Osteoblast (primary cell): ENCODE measurements around the gene DEFB124. TPM values are rescaled to one million over a fixed set of nuclear protein-coding genes. Genes with fewer than 3 reads are reported as not detected.
"Not testable (repeated sequence)": the region's sequence is repeated elsewhere in the genome, so short reads cannot be mapped to it uniquely, and the experiment has no call there.

Experiments
- DNase-seq: peaks from one replicate; pipeline ENCODE4 v3.0.0; 2011; ENCODE audit warnings: low spot score, mixed read lengths; ENCODE audit not compliant: insufficient read length; ENCODE audit errors: missing footprints
- H2AFZ ChIP-seq: 2 replicates; pipeline ENCODE4 v1.6.0; 2011; ENCODE audit warnings: mild to moderate bottlenecking, low read length
- H3K27ac ChIP-seq: 2 replicates; pipeline ENCODE4 v1.5.1; 2011; ENCODE audit warnings: mild to moderate bottlenecking, low read depth, low read length, moderate library complexity
- H3K27me3 ChIP-seq: 2 replicates; pipeline ENCODE4 v1.6.0; 2012; ENCODE audit warnings: mild to moderate bottlenecking, control low read depth, inconsistent platforms, low read length, moderate library complexity; ENCODE audit not compliant: insufficient read depth
- H3K36me3 ChIP-seq: 2 replicates; pipeline ENCODE4 v1.5.1; 2011; ENCODE audit warnings: mild to moderate bottlenecking, low read length, control low read depth, moderate library complexity; ENCODE audit not compliant: insufficient read depth
- H3K4me1 ChIP-seq: 2 replicates; pipeline ENCODE4 v1.5.1; 2011; ENCODE audit warnings: mild to moderate bottlenecking, low read length, control low read depth, moderate library complexity; ENCODE audit not compliant: insufficient read depth
- H3K4me2 ChIP-seq: 2 replicates; pipeline ENCODE4 v1.6.0; 2011; ENCODE audit warnings: mild to moderate bottlenecking, low read length; ENCODE audit not compliant: insufficient read depth
- H3K4me3 ChIP-seq: fragments of 200-600 bp; sonication (generic); 3 replicates; pipeline ENCODE4 v1.5.1; 2012; ENCODE audit warnings: mild to moderate bottlenecking, low read length, inconsistent platforms; ENCODE audit not compliant: insufficient read depth
- H3K79me2 ChIP-seq: 2 replicates; pipeline ENCODE4 v1.6.0; 2012; ENCODE audit warnings: mild to moderate bottlenecking, low read length, control low read depth, inconsistent platforms; ENCODE audit not compliant: insufficient read depth
- H3K9me3 ChIP-seq: 2 replicates; pipeline ENCODE4 v1.5.1; 2011; ENCODE audit warnings: low read depth, low read length, control low read depth
- H4K20me1 ChIP-seq: 2 replicates; pipeline ENCODE4 v1.6.0; 2012; ENCODE audit warnings: mild to moderate bottlenecking, low read length, control low read depth; ENCODE audit not compliant: insufficient read depth
- CTCF ChIP-seq: IDR thresholded peaks from 2 replicates; pipeline ENCODE4 v1.5.1; 2011; ENCODE audit warnings: mild to moderate bottlenecking, low read depth, low read length, moderate library complexity; ENCODE audit errors: extremely low read depth
- total RNA-seq: library from RNA; depleted of rRNA; stranded (reverse); fragments of >200 nt; gene quantifications from 2 replicates; pipeline ENCODE4 v1.2.3, GENCODE V29; 2012

Gene DEFB124
- not detected in 2 replicates for total RNA-seq

- peak within 1 kb of the TSS; percentile 32 for H3K4me2 ChIP-seq
- no peak within 1 kb of the TSS for H2AFZ ChIP-seq
- H3K27ac ChIP-seq = no peak within 1 kb of the TSS
- peaks cover 21% of the 10 kb centered on the region for H3K27me3 ChIP-seq
- H3K79me2 ChIP-seq = no peaks in the 10 kb centered on the region
- peak; percentile 75 for DNase-seq
- no peaks in the 10 kb centered on the region for H3K36me3 ChIP-seq
- peak within 1 kb of the TSS; percentile 25 for H3K4me3 ChIP-seq
- H3K9me3 ChIP-seq = no peaks in the 10 kb centered on the region
- no peaks in the 10 kb centered on the region for H3K4me1 ChIP-seq
- TF ChIP-seq CTCF = no peak
- no peaks in the 10 kb centered on the region for H4K20me1 ChIP-seq
Measured at GRCh38 chr20:31474758-31475427, at the start of gene DEFB124, which contains the start of gene REM1. DEFB124 (minus strand) TSS chr20:31475127; CDS start chr20:31473013, 2,114 bp downstream. REM1 (plus strand) TSS chr20:31475288; CDS start chr20:31476446, 1,158 bp downstream.

GRCh38 chr20:31523361-31524283 is 48.7 kb upstream of the DEFB124 start:
- H3K9me3 ChIP-seq = no peaks in the 10 kb centered on the region
- peaks cover 2% of the 10 kb centered on the region for H3K4me1 ChIP-seq
- no peak overlapping the region for H3K4me3 ChIP-seq
- peaks cover 57% of the 10 kb centered on the region for H4K20me1 ChIP-seq
- H3K36me3 ChIP-seq = peaks cover 19% of the 10 kb centered on the region
- TF ChIP-seq CTCF = no peak
- no peak overlapping the region for H2AFZ ChIP-seq
- H3K27ac ChIP-seq = no peak overlapping the region
- DNase-seq = no peak
- H3K79me2 ChIP-seq = peaks cover 88% of the 10 kb centered on the region
- H3K4me2 ChIP-seq = no peak overlapping the region
- no peaks in the 10 kb centered on the region for H3K27me3 ChIP-seq

- H3K27me3 ChIP-seq = no peaks in the 10 kb centered on the region
- no peak for DNase-seq
- no peak overlapping the region for H3K4me2 ChIP-seq
- H3K4me1 ChIP-seq = peaks cover 2% of the 10 kb centered on the region
- H4K20me1 ChIP-seq = peaks cover 60% of the 10 kb centered on the region
- no peak overlapping the region for H3K27ac ChIP-seq
- H3K9me3 ChIP-seq = no peaks in the 10 kb centered on the region
- peaks cover 11% of the 10 kb centered on the region for H3K36me3 ChIP-seq
- peaks cover 89% of the 10 kb centered on the region for H3K79me2 ChIP-seq
- no peak overlapping the region for H2AFZ ChIP-seq
- H3K4me3 ChIP-seq = no peak overlapping the region
- TF ChIP-seq CTCF = no peak
Measured at GRCh38 chr20:31522731-31523130, 47.8 kb upstream of the DEFB124 start.

- peaks cover 14% of the 10 kb centered on the region for H3K36me3 ChIP-seq
- H3K79me2 ChIP-seq = peaks cover 91% of the 10 kb centered on the region
- H3K4me3 ChIP-seq, H3K4me2 ChIP-seq, H3K9me3 ChIP-seq, H3K27ac ChIP-seq, DNase-seq, H2AFZ ChIP-seq, H3K27me3 ChIP-seq: not testable (repeated sequence)
- peaks cover 16% of the 10 kb centered on the region for H3K4me1 ChIP-seq
- peaks cover 69% of the 10 kb centered on the region for H4K20me1 ChIP-seq
Measured at GRCh38 chr20:31521267-31521666, 46.3 kb upstream of the DEFB124 start.
